Dermis microvascular lymphatic vessel endothelial cell (primary cell): ENCODE results near the gene MACC1. TPM values are rescaled to one million over a fixed set of nuclear protein-coding genes. Genes with fewer than 3 reads are reported as not detected.

ENCODE experiments used
- DNase-seq, 2 donors: peaks; one replicate each; pipeline versions ENCODE4 v3.0.0 to v3.0.0-alpha.2; 2010; ENCODE audit warnings: low read depth in 2 of 2
- total RNA-seq: library from RNA; depleted of rRNA; stranded (reverse); fragments of >200 nt; gene quantifications from 2 replicates; pipeline ENCODE4 v1.2.1, GENCODE V29; 2014

Gene MACC1
- total RNA-seq: not detected in 2 replicates

- no peak for DNase-seq
Measured at GRCh38 chr7:20217193-20217948, at the start of gene MACC1. MACC1 (minus strand) TSS chr7:20217384; CDS start chr7:20161862, 55,522 bp downstream.

- DNase-seq: no peak
Measured at GRCh38 chr7:20264623-20265022, 47.4 kb upstream of the MACC1 start.

GRCh38 chr7:20260223-20260622 lies 43.0 kb upstream of the MACC1 start:
- DNase-seq: peak; percentile 36 to 45

- DNase-seq: no peak
Measured at GRCh38 chr7:20257212-20257611, 40.0 kb upstream of the MACC1 start.

- no peak for DNase-seq
Measured at GRCh38 chr7:20249920-20250319, 32.7 kb upstream of the MACC1 start.

- no peak for DNase-seq
Measured at GRCh38 chr7:20249376-20249775, 32.2 kb upstream of the MACC1 start.

GRCh38 chr7:20246236-20246635 lies 29.1 kb upstream of the MACC1 start:
- no peak for DNase-seq

- no peak for DNase-seq
Measured at GRCh38 chr7:20244334-20245120, 27.3 kb upstream of the MACC1 start.

GRCh38 chr7:20241911-20242261 lies 24.7 kb upstream of the MACC1 start:
- no peak for DNase-seq

- no peak for DNase-seq
Measured at GRCh38 chr7:20241194-20241910, 24.2 kb upstream of the MACC1 start.

- DNase-seq: no peak
Measured at GRCh38 chr7:20240080-20240926, 23.1 kb upstream of the MACC1 start.

- DNase-seq: no peak
Measured at GRCh38 chr7:20238754-20239324, 21.7 kb upstream of the MACC1 start.

GRCh38 chr7:20238194-20238753 lies 21.1 kb upstream of the MACC1 start:
- DNase-seq: no peak

- DNase-seq: no peak
Measured at GRCh38 chr7:20237464-20238193, 20.4 kb upstream of the MACC1 start.

- DNase-seq: no peak
Measured at GRCh38 chr7:20236790-20237189, 19.6 kb upstream of the MACC1 start.

- no peak for DNase-seq
Measured at GRCh38 chr7:20236043-20236442, 18.9 kb upstream of the MACC1 start.

GRCh38 chr7:20235288-20235687 lies 18.1 kb upstream of the MACC1 start:
- DNase-seq: no peak

GRCh38 chr7:20233362-20233761 lies 16.2 kb upstream of the MACC1 start:
- no peak for DNase-seq

- no peak for DNase-seq
Measured at GRCh38 chr7:20232848-20233247, 15.7 kb upstream of the MACC1 start.
